Gastroesophageal sphincter (tissue), 4 donors: ENCODE results near the gene TMEM106C. TPM values are rescaled to one million over a fixed set of nuclear protein-coding genes. Genes with fewer than 3 reads are reported as not detected.

Experiments
- ATAC-seq: fragments of 150-250 bp; one replicate; pipeline ENCODE4 v1.9.1; 2016; ENCODE audit warnings: mild to moderate bottlenecking, moderate library complexity
- H3K27ac ChIP-seq, 4 donors: fragments of 200-600 bp; sonication (generic) in 3 of 4; 1 replicate in 3 of 4; 2 replicates in 1 of 4; pipeline ENCODE4 v1.5.1; 2016 to 2019
- H3K27me3 ChIP-seq: fragments of 200-600 bp; sonication (generic); one replicate; pipeline ENCODE4 v1.5.1; 2019
- H3K36me3 ChIP-seq, 2 donors: fragments of 200-600 bp; sonication (generic); one replicate each; pipeline ENCODE4 v1.5.1; 2019; ENCODE audit warnings: control low read depth in 1 of 2
- H3K4me1 ChIP-seq, 3 donors: fragments of 200-600 bp; sonication (generic); 1 replicate in 2 of 3; 2 replicates in 1 of 3; pipeline ENCODE4 v1.5.1; 2016 to 2019; ENCODE audit warnings: control low read depth in 2 of 3
- H3K4me3 ChIP-seq, 2 donors: fragments of 200-600 bp; sonication (generic); one replicate each; pipeline ENCODE4 v1.5.1; 2019; ENCODE audit warnings: mild to moderate bottlenecking in 1 of 2, moderate library complexity in 1 of 2
- H3K9me3 ChIP-seq, 3 donors: fragments of 200-600 bp; sonication (generic); one replicate each; pipeline ENCODE4 v1.5.1; 2017 to 2019; ENCODE audit warnings: control low read depth in 2 of 3
- EP300 ChIP-seq: sonication (generic); formaldehyde crosslinking; IDR thresholded peaks from one replicate; pipeline ENCODE4 v1.6.1; 2017; ENCODE audit warnings: antibody characterized with exemption, mild to moderate bottlenecking
- POLR2A ChIP-seq, 2 donors: fragments of 450-650 bp; IDR thresholded peaks; one replicate each; pipeline ENCODE4 v1.6.1; 2017; ENCODE audit warnings: antibody characterized with exemption in 2 of 2, mild to moderate bottlenecking in 2 of 2, moderate library complexity in 1 of 2
- POLR2AphosphoS5 ChIP-seq: sonication (generic); formaldehyde crosslinking; IDR thresholded peaks from one replicate; pipeline ENCODE4 v1.6.1; 2017; ENCODE audit warnings: antibody characterized with exemption
- WGBS, 2 donors: methylation state at CpG; one replicate each; pipeline ENCODE4 v1.1.5; 2018; ENCODE audit warnings: low coverage in 1 of 2; 5-methylcytosine and 5-hydroxymethylcytosine counted together
- total RNA-seq, 4 donors: library from RNA; depleted of rRNA; stranded (reverse); fragments of >200 nt; gene quantifications; one replicate each; pipeline ENCODE4 v1.1.0, GENCODE V29; 2016
- TF ChIP-seq, protein P1 (sequence below), 4 experiments: fragments of 200-600 bp in 2 of 4; fragments of 450-650 bp in 2 of 4; sonication (generic) in 1 of 4; IDR thresholded peaks; one replicate each; pipeline ENCODE4 v1.5.1; 2017 to 2019; ENCODE audit warnings: antibody characterized with exemption in 4 of 4, mild to moderate bottlenecking in 2 of 4, moderate library complexity in 2 of 4

Gene TMEM106C
- total RNA-seq, 4 donors from 2014 or later: 67.3 to 156 (median 95.1) TPM

DNA sequence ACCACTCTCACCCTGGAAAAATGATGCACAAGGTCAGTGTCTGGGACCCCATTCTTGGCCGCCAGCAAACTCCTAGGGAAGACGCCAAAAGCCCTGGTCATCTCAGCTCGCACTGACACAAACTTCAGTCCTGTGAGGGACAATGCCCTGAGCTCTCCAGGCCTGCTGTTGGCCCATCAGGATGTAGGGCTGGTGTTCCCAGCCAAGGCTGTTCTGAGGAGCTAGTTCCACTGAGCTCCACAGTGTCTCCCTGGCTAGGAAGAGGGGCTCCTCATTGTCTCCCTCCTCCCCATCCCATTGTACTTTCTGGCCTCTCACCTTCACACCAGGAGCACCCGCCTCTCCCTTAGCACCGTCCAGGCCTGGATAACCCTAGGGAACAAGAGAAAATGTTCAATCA, 30.1 kb downstream of the TMEM106C start:
- TF ChIP-seq, protein P1, sequence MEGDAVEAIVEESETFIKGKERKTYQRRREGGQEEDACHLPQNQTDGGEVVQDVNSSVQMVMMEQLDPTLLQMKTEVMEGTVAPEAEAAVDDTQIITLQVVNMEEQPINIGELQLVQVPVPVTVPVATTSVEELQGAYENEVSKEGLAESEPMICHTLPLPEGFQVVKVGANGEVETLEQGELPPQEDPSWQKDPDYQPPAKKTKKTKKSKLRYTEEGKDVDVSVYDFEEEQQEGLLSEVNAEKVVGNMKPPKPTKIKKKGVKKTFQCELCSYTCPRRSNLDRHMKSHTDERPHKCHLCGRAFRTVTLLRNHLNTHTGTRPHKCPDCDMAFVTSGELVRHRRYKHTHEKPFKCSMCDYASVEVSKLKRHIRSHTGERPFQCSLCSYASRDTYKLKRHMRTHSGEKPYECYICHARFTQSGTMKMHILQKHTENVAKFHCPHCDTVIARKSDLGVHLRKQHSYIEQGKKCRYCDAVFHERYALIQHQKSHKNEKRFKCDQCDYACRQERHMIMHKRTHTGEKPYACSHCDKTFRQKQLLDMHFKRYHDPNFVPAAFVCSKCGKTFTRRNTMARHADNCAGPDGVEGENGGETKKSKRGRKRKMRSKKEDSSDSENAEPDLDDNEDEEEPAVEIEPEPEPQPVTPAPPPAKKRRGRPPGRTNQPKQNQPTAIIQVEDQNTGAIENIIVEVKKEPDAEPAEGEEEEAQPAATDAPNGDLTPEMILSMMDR (IDR thresholded peaks at IDR 0.05): no peak
- TF ChIP-seq EP300: no peak
- no peak for TF ChIP-seq POLR2A (IDR thresholded peaks at IDR 0.05)
- no peak for TF ChIP-seq POLR2AphosphoS5
- Histone ChIP-seq H3K36me3 (no peaks in the 10 kb centered on the region), H3K4me1 (peaks cover 0 to 8% (median 0%) of the 10 kb centered on the region in 3 donors), H3K27ac (no peak overlapping the region), H3K4me3 (no peak overlapping the region), H3K9me3 (no peaks in the 10 kb centered on the region), H3K27me3 (peaks cover 35% of the 10 kb centered on the region)
- no peak for ATAC-seq
- WGBS, 2 donors: 100% methylated on average over 2 of the region's 5 CpGs

DNA sequence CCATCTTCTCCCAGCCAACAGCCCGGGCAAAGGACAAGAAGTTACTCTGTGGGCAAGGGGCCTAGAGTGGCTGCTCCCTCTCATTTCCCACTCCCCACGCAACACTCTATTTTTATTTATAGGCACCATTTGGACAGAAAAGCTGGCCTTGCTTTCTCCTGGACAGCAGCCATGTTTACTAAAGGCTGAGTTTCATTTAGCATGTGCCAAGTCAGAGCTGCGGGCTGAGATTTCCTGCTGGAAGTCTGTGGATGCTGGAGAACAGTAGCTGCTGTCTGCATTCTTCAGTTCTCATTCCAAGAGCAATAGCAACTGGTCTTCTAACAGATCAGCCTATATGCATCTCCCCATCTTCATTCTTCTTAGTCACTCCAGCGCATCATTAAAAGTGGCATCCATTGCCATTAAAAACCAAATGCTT, 32.6 kb downstream of the TMEM106C start:
- TF ChIP-seq EP300 (no peak), POLR2A (IDR thresholded peaks at IDR 0.05) (no peak), POLR2AphosphoS5 (no peak)
- TF ChIP-seq, protein P1 (IDR thresholded peaks at IDR 0.05): no peak
- Histone ChIP-seq H3K27me3 (peaks cover 59% of the 10 kb centered on the region), H3K9me3 (no peaks in the 10 kb centered on the region), H3K36me3 (no peaks in the 10 kb centered on the region), H3K27ac (no peak overlapping the region), H3K4me1 (peaks cover 0 to 11% (median 0%) of the 10 kb centered on the region in 3 donors), H3K4me3 (no peak overlapping the region)
- ATAC-seq: no peak
- WGBS, 2 donors: 22 to 40% methylated on average over 2 to 4 of the region's 4 CpGs

DNA sequence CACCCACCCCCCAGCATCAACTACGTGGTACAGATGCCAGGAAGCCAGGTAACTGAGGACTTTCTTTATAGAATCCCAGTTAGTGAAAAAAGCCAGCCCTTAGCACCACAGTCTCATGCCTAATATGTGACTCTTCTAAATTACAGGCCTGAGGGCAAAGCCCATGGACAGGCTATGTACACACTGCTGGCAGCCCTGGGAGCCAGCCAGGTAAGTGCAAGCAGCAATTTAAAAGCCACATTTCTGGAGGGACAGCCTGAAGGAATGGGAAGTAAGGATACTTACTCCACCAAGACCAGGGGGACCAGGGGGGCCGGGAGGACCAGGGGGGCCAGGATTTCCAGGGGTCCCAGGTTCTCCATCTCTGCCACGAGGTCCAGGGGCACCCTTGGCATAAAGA, 33.9 kb downstream of the TMEM106C start:
- Histone ChIP-seq H3K4me1 (peaks cover 0 to 25% (median 6%) of the 10 kb centered on the region in 3 donors), H3K36me3 (no peaks in the 10 kb centered on the region), H3K27ac (no peak overlapping the region), H3K27me3 (peaks cover 72% of the 10 kb centered on the region), H3K4me3 (no peak overlapping the region), H3K9me3 (no peaks in the 10 kb centered on the region)
- TF ChIP-seq, protein P1 (IDR thresholded peaks at IDR 0.05): no peak
- TF ChIP-seq EP300: no peak
- TF ChIP-seq POLR2A (IDR thresholded peaks at IDR 0.05): no peak
- no peak for TF ChIP-seq POLR2AphosphoS5
- WGBS, 2 donors: 64 to 88% methylated on average over 1 to 3 of the region's 3 CpGs
- no peak for ATAC-seq

DNA sequence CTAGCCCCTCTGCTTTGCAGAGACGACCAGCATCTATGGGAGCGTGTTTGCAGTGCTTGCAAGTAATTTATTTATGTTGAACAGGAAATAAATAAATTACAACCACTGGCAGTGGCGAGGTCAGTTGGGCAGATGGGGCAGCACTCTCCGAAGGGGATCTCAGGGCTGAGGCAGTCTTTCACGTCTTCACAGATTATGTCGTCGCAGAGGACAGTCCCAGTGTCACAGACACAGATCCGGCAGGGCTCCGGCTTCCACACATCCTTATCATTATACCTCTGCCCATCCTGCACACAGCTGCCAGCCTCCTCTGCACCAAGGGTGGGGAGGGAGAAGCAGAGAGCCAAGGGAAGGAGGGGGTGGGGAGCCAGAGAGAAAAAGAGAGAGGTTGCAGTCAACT, 36.4 kb downstream of the TMEM106C start:
- H3K9me3 ChIP-seq: no peaks in the 10 kb centered on the region
- H3K4me1 ChIP-seq: peaks cover 6 to 50% (median 31%) of the 10 kb centered on the region in 3 donors
- no peak overlapping the region for H3K4me3 ChIP-seq
- no peaks in the 10 kb centered on the region for H3K36me3 ChIP-seq
- WGBS, 2 donors: 20 to 80% methylated on average over 1 to 3 of the region's 9 CpGs
- no peak overlapping the region for H3K27ac ChIP-seq
- ATAC-seq: no peak
- H3K27me3 ChIP-seq: peaks cover 88% of the 10 kb centered on the region
- no peak for TF ChIP-seq POLR2A (IDR thresholded peaks at IDR 0.05)
- TF ChIP-seq, protein P1 (IDR thresholded peaks at IDR 0.05): no peak
- no peak for TF ChIP-seq EP300
- TF ChIP-seq POLR2AphosphoS5: no peak

DNA sequence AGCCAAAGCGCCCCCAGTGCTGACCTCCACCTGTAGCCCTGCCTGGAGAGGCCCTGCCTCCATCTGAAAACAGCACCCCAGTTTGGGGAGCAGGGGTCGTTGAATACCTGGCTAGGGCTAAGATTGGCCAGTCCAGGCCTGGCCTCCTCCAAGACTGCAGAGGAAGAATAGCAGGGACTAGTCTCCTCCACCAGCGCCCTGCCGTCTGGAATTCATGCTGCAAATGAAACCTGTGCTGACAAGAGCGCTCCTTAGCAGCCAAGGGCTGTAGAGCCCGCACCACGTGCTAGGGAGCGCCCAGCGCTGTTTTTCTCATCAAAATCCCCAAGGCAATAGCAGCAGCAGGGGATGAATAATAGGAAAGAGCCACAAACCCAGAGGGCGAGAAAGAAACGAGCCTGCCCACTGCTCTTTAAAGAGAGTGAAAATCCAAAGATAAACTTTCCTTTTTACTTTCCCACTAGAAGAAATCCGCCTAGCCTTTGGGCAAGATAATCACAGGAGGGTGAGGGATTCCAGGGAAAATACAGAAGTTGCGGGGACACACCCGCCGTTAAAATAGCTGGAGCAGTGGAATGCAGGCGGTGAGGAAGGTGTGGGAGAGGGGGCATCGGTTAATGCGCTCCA, 37.6 kb downstream of the TMEM106C start:
- Histone ChIP-seq H3K9me3 (no peaks in the 10 kb centered on the region), H3K36me3 (no peaks in the 10 kb centered on the region), H3K4me3 (peak overlapping the region; percentile 20 to 51), H3K27me3 (peaks cover 90% of the 10 kb centered on the region), H3K4me1 (peaks cover 6 to 52% (median 34%) of the 10 kb centered on the region in 3 donors), H3K27ac (peak overlapping the region in 3 of 4 donors; percentile 4 to 46 (median 17))
- 0 to 22% methylated on average over 3 to 12 of the region's 18 CpGs for WGBS, 2 donors
- no peak for TF ChIP-seq POLR2A (IDR thresholded peaks at IDR 0.05)
- no peak for TF ChIP-seq EP300
- TF ChIP-seq POLR2AphosphoS5: no peak
- TF ChIP-seq, protein P1 (IDR thresholded peaks at IDR 0.05): no peak
- ATAC-seq: peak; percentile 54
